Epithelial cell of proximal tubule (primary cell): ENCODE measurements around the gene FCHSD2. TPM values are rescaled to one million over a fixed set of nuclear protein-coding genes. Genes with fewer than 3 reads are reported as not detected.

Experiments
- DNase-seq: peaks from one replicate; pipeline ENCODE4 v3.0.0-alpha.2; 2011; ENCODE audit warnings: low read depth
- H3K4me3 ChIP-seq: 2 replicates; pipeline ENCODE4 v1.5.1; 2011; ENCODE audit warnings: low read depth, mild to moderate bottlenecking, low read length
- CTCF ChIP-seq: conservative IDR thresholded peaks from 2 replicates; pipeline ENCODE4 v1.5.1; 2012; ENCODE audit warnings: low read depth, mild to moderate bottlenecking, low read length
- total RNA-seq: library from RNA; depleted of rRNA; stranded (reverse); fragments of >200 nt; gene quantifications from 2 replicates; pipeline ENCODE4 v1.2.3, GENCODE V29; 2015

The FCHSD2 gene
- total RNA-seq, 1 donor from 2014 or later = 8.8 TPM

- no peak overlapping the region for H3K4me3 ChIP-seq
- no peak for DNase-seq
- no peak for TF ChIP-seq CTCF
Measured at GRCh38 chr11:72897506-72897905, 244.6 kb downstream of the FCHSD2 start.

- no peak for TF ChIP-seq CTCF
- H3K4me3 ChIP-seq = no peak overlapping the region
- no peak for DNase-seq
Measured at GRCh38 chr11:72896431-72896830, 245.7 kb downstream of the FCHSD2 start.

GRCh38 chr11:72890881-72891280, 251.2 kb downstream of the FCHSD2 start:
- DNase-seq = no peak
- no peak for TF ChIP-seq CTCF
- no peak overlapping the region for H3K4me3 ChIP-seq

- H3K4me3 ChIP-seq = no peak overlapping the region
- no peak for DNase-seq
- no peak for TF ChIP-seq CTCF
Measured at GRCh38 chr11:72886619-72887018, 255.5 kb downstream of the FCHSD2 start.

GRCh38 chr11:72885749-72886609, 256.1 kb downstream of the FCHSD2 start:
- DNase-seq = no peak
- no peak for TF ChIP-seq CTCF
- H3K4me3 ChIP-seq = no peak overlapping the region

GRCh38 chr11:72876147-72876546, 266.0 kb downstream of the FCHSD2 start:
- DNase-seq = no peak
- no peak overlapping the region for H3K4me3 ChIP-seq
- TF ChIP-seq CTCF = no peak

GRCh38 chr11:72875736-72876135, 266.4 kb downstream of the FCHSD2 start:
- no peak overlapping the region for H3K4me3 ChIP-seq
- TF ChIP-seq CTCF = no peak
- DNase-seq = no peak
